Neutrophil (primary cell): ENCODE measurements around the gene FLOT1.
"Not testable (repeated sequence)": the region's sequence is repeated elsewhere in the genome, so short reads cannot be mapped to it uniquely, and the experiment has no call there.

Experiments
- H3K27ac ChIP-seq: fragments of 200-600 bp; sonication (generic); 2 replicates; pipeline ENCODE4 v1.5.1; 2016; ENCODE audit warnings: mild to moderate bottlenecking, moderate library complexity
- H3K27me3 ChIP-seq: fragments of 200-600 bp; sonication (generic); 2 replicates; pipeline ENCODE4 v1.6.0; 2016; ENCODE audit warnings: mild to moderate bottlenecking
- H3K36me3 ChIP-seq: fragments of 200-600 bp; sonication (generic); 2 replicates; pipeline ENCODE4 v1.5.1; 2017
- H3K4me1 ChIP-seq, 2 experiments: fragments of 200-600 bp in 1 of 2; sonication (generic) in 1 of 2; 1 replicate in 1 of 2; 2 replicates in 1 of 2; pipeline versions ENCODE4 v1.5.1 to v1.6.1; 2013 to 2016; ENCODE audit warnings: low read depth in 1 of 2, low read length in 1 of 2, mild to moderate bottlenecking in 1 of 2, moderate library complexity in 1 of 2; ENCODE audit not compliant: control insufficient read depth in 1 of 2, insufficient read depth in 1 of 2
- H3K4me3 ChIP-seq, 2 experiments: fragments of 200-600 bp in 1 of 2; sonication (generic) in 1 of 2; 1 replicate in 1 of 2; 2 replicates in 1 of 2; pipeline ENCODE4 v1.5.1; 2013 to 2016; ENCODE audit warnings: low read depth in 1 of 2, low read length in 1 of 2, mild to moderate bottlenecking in 1 of 2, moderate library complexity in 1 of 2
- H3K9me3 ChIP-seq: fragments of 200-600 bp; sonication (generic); 2 replicates; pipeline ENCODE4 v1.5.1; 2016
- CTCF ChIP-seq: fragments of 200-600 bp; sonication (generic); IDR thresholded peaks from 2 replicates; pipeline ENCODE4 v1.5.1; 2016; ENCODE audit warnings: antibody characterized with exemption

The FLOT1 gene

GRCh38 chr6:30727920-30728553, 14.4 kb downstream of the FLOT1 start:
- H3K36me3 ChIP-seq: peaks cover 100% of the 10 kb centered on the region
- TF ChIP-seq CTCF: no peak
- no peak overlapping the region for H3K4me3 ChIP-seq
- H3K27me3 ChIP-seq: no peaks in the 10 kb centered on the region
- H3K27ac ChIP-seq: peak overlapping the region; percentile 97
- no peaks in the 10 kb centered on the region for H3K9me3 ChIP-seq
- H3K4me1 ChIP-seq: peaks cover 15 to 20% of the 10 kb centered on the region in 2 experiments

- Histone ChIP-seq H3K36me3 (peaks cover 95% of the 10 kb centered on the region), H3K27me3 (no peaks in the 10 kb centered on the region), H3K4me1 (peaks cover 28 to 32% of the 10 kb centered on the region in 2 experiments), H3K9me3 (no peaks in the 10 kb centered on the region), H3K27ac (peak overlapping the region; percentile 97), H3K4me3 (no peak overlapping the region)
- TF ChIP-seq CTCF: no peak
Measured at GRCh38 chr6:30726506-30727413, 15.7 kb downstream of the FLOT1 start.

- Histone ChIP-seq H3K4me3 (no peak overlapping the region), H3K36me3 (peaks cover 87% of the 10 kb centered on the region), H3K9me3 (no peaks in the 10 kb centered on the region), H3K27me3 (no peaks in the 10 kb centered on the region), H3K27ac (peak overlapping the region; percentile 97), H3K4me1 (peaks cover 26 to 30% of the 10 kb centered on the region in 2 experiments)
- no peak for TF ChIP-seq CTCF
Measured at GRCh38 chr6:30725713-30726505, 16.6 kb downstream of the FLOT1 start.

- Histone ChIP-seq H3K36me3 (peaks cover 78% of the 10 kb centered on the region), H3K4me1 (peaks cover 23 to 29% of the 10 kb centered on the region in 2 experiments), H3K9me3 (no peaks in the 10 kb centered on the region), H3K27ac (peak overlapping the region; percentile 97), H3K4me3 (no peak overlapping the region), H3K27me3 (no peaks in the 10 kb centered on the region)
- TF ChIP-seq CTCF: no peak
Measured at GRCh38 chr6:30724906-30725667, 17.4 kb downstream of the FLOT1 start.

GRCh38 chr6:30723843-30724741, 18.4 kb downstream of the FLOT1 start:
- Histone ChIP-seq H3K4me1 (peaks cover 33 to 39% of the 10 kb centered on the region in 2 experiments), H3K36me3 (peaks cover 69% of the 10 kb centered on the region), H3K27ac (peak overlapping the region; percentile 97)
- not testable (repeated sequence) for H3K9me3 ChIP-seq, H3K4me3 ChIP-seq, H3K27me3 ChIP-seq

- peaks cover 61% of the 10 kb centered on the region for H3K36me3 ChIP-seq
- peaks cover 41 to 47% of the 10 kb centered on the region in 2 experiments for H3K4me1 ChIP-seq
- peak overlapping the region; percentile 97 for H3K27ac ChIP-seq
- H3K4me3 ChIP-seq, H3K9me3 ChIP-seq, H3K27me3 ChIP-seq: not testable (repeated sequence)
Measured at GRCh38 chr6:30723159-30723842, 19.2 kb downstream of the FLOT1 start.
